GM19328 (cell line): ENCODE results near the gene NLGN1.

Experiments used
- ATAC-seq: cut with Tn5 transposase; IDR thresholded peaks from one replicate; pipeline ENCODE4 v1.9.1; 2021; ENCODE audit warnings: mild to moderate bottlenecking, moderate library complexity; ENCODE audit not compliant: unreplicated experiment

NLGN1 gene

DNA sequence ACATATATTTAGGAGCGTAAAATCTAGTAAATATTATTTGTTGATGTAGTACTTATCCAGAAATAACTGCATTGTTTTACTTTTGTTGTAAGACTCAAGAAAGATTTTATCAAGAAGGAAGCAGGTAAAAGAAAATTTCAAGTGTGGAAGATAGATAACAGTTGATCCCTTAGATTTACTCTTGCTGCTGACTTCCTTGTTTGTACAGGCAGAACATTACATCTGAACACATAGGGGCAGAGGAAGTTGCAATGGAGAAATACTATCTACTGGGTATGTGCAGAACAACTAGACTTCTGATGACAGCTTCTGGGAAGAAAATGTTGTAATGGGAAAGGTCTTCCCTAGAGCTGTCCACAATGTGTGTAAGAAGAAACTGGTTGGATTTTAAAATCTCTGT lies 350.6 kb downstream of the NLGN1 start:
- ATAC-seq = no peak

- ATAC-seq = no peak
Observed at GRCh38 chr3:173750095-173750494, 352.6 kb downstream of the NLGN1 start.

GRCh38 chr3:173750591-173750990 lies 353.0 kb downstream of the NLGN1 start:
- ATAC-seq = no peak

DNA sequence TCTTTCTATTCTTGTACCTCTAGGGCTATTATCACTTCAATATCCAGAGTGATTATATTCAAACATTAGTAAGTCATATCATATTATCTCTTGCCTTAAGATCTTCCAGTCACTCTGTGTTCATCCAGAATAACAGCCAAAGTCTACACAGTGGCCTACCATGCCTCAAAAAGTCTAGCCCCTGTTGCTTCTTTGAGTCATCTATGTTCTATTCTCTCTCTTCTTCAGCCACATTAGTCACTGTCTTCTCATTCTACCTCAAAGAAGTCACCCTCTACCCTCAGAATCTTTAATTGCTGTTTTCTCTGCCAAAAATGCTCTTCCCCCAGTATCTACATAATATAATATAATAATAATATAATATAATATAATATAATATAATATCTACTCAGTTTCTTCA lies 356.0 kb downstream of the NLGN1 start:
- no peak for ATAC-seq

GRCh38 chr3:173755161-173755560 lies 357.6 kb downstream of the NLGN1 start:
- ATAC-seq = no peak

- ATAC-seq = no peak
Observed at GRCh38 chr3:173761161-173761560, 363.6 kb downstream of the NLGN1 start.

DNA sequence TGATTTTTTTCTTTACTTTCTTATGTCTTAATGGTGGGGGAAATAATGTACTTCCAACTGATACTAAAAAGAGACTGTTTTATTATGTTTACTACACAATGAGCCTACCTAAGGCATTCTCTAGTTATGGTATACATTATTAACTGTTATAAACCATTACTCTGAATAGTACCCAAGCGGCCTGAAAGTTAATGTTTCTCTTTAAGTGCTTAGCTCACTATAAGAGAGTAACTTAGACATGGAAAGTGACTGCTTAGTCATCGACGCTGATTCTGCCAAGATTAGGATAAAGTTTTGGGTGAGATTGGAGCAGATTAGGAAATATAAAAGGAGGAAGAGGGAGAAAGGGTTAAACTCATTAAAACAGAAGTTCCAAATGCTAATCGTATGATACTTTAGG lies 365.0 kb downstream of the NLGN1 start:
- ATAC-seq = no peak

- no peak for ATAC-seq
Observed at GRCh38 chr3:173770011-173770410, 372.5 kb downstream of the NLGN1 start.

DNA sequence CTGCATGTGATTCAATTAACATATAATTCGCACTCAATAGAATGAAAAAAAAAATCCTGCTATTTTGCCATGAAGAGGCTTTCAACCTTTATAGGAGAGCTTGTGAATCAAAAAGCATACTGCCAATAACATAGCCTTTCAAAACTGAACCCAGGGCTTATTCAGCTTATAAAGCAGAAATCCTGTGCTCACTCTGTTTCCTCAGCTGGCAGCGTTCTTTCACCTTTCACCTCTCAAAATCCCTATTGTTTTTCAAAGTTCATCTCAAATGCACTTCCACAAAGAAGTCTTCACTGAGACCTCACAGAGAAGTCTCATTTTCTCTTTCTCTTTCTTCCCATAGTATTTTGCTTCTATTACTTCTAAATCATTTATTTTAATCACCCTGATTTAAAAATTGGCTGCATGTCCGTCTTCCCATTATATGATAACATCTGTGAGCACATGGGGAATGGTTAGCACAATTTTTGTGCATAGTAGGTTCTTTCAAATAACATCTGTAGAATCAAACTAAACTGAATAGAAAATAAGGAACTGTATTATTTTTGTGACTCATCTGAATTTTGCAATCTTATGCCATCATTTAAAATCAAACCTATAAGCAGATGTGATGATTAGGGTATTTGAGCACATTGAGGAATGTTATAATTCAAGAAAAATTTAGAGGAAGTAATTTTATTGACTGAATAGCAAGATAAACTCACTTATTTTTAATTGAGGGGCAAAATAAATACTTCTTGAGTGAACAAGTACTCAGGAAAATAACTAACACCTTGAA lies 373.4 kb downstream of the NLGN1 start:
- ATAC-seq = no peak

DNA sequence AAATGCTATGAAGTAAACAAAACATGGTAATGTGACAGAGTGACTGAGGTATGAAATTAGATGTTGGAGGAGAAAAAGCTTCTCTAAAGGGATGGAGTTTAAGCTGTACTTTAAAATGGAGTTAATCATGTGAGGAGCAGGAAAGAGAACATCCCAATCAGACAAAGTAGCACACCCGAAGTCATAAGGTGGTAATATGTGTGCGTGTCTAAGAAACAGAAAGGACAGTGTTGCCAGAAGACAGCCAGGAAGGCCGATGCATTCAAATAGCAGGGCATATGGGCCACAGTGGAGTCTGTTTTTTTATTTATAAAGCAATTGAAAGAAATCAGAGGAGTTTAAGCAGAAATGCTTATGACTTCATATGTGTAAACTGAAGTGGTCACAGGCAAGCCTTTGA lies 376.3 kb downstream of the NLGN1 start:
- no peak for ATAC-seq

DNA sequence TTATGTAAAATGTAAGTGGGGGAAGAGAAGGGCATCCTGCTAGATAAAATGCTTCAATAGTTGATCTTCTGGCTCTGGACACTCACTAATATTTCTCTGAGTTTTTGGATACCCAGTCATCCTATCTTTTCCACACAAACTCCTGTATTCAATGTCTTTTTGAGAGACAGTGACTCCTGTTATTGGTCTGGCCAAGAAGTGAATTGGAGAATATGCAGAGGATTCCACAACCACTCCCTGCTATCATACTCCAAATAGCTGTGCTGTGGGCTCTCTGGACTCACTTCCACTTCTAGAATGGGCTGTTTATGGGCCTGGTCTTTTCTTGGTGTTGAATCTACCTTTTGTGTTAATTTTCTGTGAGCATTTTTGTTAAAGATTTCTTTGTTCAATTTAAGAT lies 376.8 kb downstream of the NLGN1 start:
- no peak for ATAC-seq

GRCh38 chr3:173778251-173778650 lies 380.7 kb downstream of the NLGN1 start:
- ATAC-seq = no peak

GRCh38 chr3:173780067-173780466 lies 382.5 kb downstream of the NLGN1 start:
- no peak for ATAC-seq

GRCh38 chr3:173785004-173785403 lies 387.5 kb downstream of the NLGN1 start:
- no peak for ATAC-seq

- ATAC-seq = no peak
Observed at GRCh38 chr3:173789530-173790162, 392.1 kb downstream of the NLGN1 start.

DNA sequence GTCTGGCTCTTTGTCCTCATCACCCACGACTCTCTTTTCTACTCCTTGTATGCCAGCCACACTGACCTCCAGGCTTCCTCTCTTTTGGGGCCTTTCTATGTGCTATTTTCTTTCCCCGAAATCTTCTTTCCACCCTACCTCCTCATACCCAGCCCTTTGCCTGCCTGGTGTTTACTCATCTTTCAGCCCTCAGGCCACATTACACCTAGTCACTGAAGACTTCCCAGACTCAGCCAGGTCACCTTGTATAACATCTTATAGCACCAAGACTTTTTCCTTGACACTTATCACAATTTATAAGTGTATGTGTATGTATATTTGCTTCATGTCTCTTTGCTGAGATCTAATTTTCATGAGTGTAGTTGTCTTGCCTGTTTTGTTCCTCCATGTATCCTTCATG lies 396.4 kb downstream of the NLGN1 start:
- ATAC-seq = no peak

- no peak for ATAC-seq
Observed at GRCh38 chr3:173796405-173796804, 398.9 kb downstream of the NLGN1 start.

DNA sequence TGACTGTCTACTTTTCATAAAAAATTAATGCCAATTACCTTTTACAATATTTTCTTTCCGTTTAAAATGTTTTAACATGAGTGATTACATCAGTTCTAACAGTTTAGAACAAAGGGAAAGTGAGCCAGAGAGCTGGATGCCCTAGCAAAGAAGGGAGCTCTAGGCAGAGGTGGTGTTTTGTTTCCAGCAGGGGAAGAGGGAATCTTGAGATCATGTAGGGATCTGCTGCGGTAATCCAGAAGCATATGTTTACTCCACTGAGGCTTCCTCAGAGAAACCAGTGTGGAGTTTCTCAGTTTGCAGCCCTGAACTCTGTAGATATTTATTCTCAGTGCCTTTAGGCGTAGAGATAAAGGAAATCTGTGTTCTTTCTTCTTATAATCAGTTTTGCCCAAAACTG lies 399.3 kb downstream of the NLGN1 start:
- no peak for ATAC-seq

DNA sequence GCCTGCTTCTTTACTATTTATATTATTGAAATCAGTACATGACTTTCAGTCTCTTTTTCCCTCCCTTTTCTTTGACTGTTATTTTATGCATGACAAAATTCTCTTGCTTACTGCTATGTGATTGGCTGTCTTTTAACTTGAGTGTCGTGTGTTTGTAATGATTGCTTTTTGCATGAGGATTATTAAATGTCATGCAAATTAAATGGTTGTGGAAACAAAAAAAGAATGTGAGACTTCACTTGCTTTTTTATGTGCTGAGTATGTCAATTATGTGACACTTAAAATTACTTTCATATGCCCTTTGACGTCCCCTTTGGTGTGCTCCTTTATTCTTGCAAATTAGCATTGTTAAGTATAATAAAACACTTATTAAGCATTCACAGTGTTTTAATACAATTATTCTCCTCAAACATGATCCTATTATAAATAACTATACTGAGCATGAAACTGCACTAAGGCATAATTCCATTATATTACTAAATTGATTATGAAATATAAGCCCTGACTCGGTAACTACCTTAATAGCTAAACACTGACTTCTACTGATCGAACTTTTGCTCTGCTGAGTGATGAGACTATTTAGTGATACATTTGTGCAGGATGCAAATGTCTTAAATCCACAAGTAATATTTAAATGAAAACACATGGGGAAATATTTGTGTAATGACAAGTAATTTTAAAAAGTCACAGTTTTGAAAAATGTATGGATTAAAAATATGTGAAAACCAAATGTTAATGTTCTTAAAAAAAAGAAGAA lies 401.7 kb downstream of the NLGN1 start:
- ATAC-seq = no peak

DNA sequence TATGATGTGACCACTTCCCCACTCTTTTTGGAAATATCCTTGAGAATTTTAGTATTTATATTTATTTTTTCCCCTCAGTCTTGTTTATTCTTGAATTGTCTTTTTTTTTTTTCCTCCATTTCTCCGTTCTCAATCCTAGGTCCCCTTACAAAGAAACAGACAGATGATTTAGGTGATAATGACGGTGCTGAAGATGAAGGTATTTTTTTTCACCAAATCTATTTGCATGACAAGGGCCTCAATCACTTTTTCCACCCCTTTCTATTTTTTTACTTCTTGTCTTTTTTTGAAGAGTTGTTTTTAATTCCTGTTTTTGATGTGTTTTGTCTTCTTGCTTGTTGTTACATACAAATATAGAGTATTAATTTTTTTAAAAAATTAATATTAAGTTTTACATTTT lies 402.6 kb downstream of the NLGN1 start:
- ATAC-seq = no peak

DNA sequence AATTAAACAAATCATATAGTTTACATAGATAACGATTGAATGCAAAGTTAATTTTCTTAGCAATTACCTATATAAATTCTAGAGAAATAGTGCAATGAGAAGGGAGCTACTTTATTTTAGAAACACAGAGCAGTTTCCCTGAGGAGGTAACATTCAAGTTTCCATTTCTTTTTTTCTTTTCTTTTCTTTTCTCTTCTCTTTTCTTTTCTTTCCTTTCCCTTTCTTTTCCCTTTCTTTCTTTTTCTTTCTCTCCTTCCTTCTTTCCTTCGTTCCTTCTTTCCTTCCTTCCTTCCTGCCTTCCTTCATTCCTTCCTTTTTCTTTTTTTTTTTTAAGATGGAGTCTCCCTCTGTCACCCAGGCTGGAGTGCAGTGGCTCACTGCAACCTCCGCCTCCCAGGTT lies 417.3 kb downstream of the NLGN1 start:
- ATAC-seq = no peak

- ATAC-seq = no peak
Observed at GRCh38 chr3:173819368-173819767, 421.8 kb downstream of the NLGN1 start.
